Adipocyte (in vitro differentiated cells): ENCODE measurements around the gene RPS6KC1.
"Not testable (repeated sequence)": the region's sequence is repeated elsewhere in the genome, so short reads cannot be mapped to it uniquely, and the experiment has no call there.

Source experiments
- DNase-seq: peaks from one replicate; pipeline ENCODE4 v3.0.0-alpha.2; 2015; ENCODE audit warnings: low read depth
- H3K27me3 ChIP-seq: replicated peaks from 2 replicates; pipeline ENCODE4 v1.7.0; 2013; ENCODE audit warnings: mild to moderate bottlenecking, low read length, moderate library complexity; ENCODE audit not compliant: control insufficient read depth, insufficient read depth
- H3K36me3 ChIP-seq: 2 replicates; pipeline ENCODE4 v1.7.0; 2013; ENCODE audit warnings: low read length, mild to moderate bottlenecking, moderate library complexity; ENCODE audit not compliant: control insufficient read depth, insufficient read depth, severe bottlenecking
- H3K4me1 ChIP-seq: 2 replicates; pipeline ENCODE4 v1.7.0; 2013; ENCODE audit warnings: mild to moderate bottlenecking, low read length, moderate library complexity; ENCODE audit not compliant: control insufficient read depth, insufficient read depth
- H3K4me3 ChIP-seq: 2 replicates; pipeline ENCODE4 v1.7.0; 2013; ENCODE audit warnings: mild to moderate bottlenecking, low read length, moderate library complexity
- H3K9ac ChIP-seq: 2 replicates; pipeline ENCODE4 v1.7.0; 2013; ENCODE audit warnings: mild to moderate bottlenecking, low read length, moderate library complexity
- H3K9me3 ChIP-seq: 2 replicates; pipeline ENCODE4 v1.7.0; 2013; ENCODE audit warnings: mild to moderate bottlenecking, low read length, moderate library complexity; ENCODE audit not compliant: control insufficient read depth

Gene RPS6KC1

GRCh38 chr1:213160442-213160841 is 109.4 kb downstream of the RPS6KC1 start:
- not testable (repeated sequence) for H3K9me3 ChIP-seq, H3K36me3 ChIP-seq, H3K9ac ChIP-seq, H3K27me3 ChIP-seq, DNase-seq, H3K4me3 ChIP-seq
- H3K4me1 ChIP-seq = peaks cover 39% of the 10 kb centered on the region

GRCh38 chr1:213162338-213162737 is 111.3 kb downstream of the RPS6KC1 start:
- Histone ChIP-seq H3K36me3 (no peaks in the 10 kb centered on the region), H3K9ac (no peak overlapping the region), H3K4me1 (peaks cover 45% of the 10 kb centered on the region), H3K4me3 (peak overlapping the region; percentile 70), H3K9me3 (no peaks in the 10 kb centered on the region), H3K27me3 (no peaks in the 10 kb centered on the region)
- peak; percentile 13 for DNase-seq

DNA sequence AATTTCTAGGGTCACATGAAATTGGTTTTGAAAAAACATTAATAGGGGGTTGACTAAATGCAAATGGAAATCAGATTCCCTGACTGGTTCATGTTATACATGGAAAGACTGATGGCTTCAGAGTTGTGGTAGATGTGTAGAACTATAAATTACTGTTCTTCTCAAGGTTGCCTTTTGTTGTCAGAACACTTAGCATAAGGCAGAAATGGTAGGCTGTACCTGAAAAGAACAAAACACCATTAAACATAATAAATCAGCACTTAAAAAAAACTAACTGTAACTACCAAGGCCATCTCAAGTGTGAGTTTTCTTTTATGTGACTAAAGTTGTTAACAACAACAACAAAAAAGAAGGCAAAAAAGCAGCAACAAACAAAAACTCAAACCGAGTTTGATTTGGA is 111.8 kb downstream of the RPS6KC1 start:
- no peak for DNase-seq
- Histone ChIP-seq H3K9me3 (no peaks in the 10 kb centered on the region), H3K36me3 (no peaks in the 10 kb centered on the region), H3K4me1 (peaks cover 45% of the 10 kb centered on the region), H3K4me3 (peak overlapping the region; percentile 70), H3K27me3 (no peaks in the 10 kb centered on the region), H3K9ac (peak overlapping the region; percentile 54)

DNA sequence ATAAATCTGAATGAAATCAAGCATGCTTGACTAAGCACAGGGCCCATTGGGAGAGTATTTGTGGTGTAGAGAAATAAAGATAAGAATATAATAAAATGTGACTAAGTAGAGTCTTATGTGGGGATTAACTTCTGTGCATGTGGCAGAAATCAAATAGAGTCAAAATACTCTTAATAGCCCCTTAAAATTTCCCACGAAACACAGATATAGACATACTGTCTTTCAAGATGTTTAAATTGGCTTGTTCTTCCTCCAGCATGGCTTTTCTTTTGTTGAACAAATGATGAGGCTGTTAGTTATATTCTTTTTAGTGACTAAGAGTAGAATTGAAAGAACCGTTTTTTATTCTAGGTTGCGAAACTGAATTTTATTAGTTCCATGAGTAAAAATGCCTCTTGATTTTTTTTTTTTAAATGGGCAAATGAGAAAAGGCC is 112.3 kb downstream of the RPS6KC1 start:
- peaks cover 42% of the 10 kb centered on the region for H3K4me1 ChIP-seq
- H3K9me3 ChIP-seq = no peaks in the 10 kb centered on the region
- peak; percentile 13 for DNase-seq
- H3K27me3 ChIP-seq = no peaks in the 10 kb centered on the region
- H3K9ac ChIP-seq = peak overlapping the region; percentile 54
- peak overlapping the region; percentile 70 for H3K4me3 ChIP-seq
- H3K36me3 ChIP-seq = no peaks in the 10 kb centered on the region

DNA sequence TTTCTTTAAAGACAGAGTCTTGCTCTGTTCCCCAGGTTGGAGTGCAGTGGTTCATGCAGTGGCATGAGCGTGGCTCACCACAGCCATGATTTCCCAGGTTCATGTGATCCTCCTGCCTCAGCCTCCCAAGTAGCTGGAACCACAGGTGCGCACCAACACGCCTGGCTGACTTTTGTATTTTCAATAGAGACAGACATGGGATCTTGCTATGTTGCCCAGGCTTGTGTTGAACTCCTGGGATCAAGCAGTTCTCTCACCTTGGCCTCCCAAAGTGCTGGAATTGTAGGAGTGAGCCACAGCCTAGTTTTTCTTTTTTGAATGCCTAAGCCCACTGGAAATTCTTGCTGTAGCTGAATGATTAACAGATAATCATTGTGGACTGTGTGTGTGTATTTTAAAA is 113.5 kb downstream of the RPS6KC1 start:
- no peak overlapping the region for H3K4me3 ChIP-seq
- H3K36me3 ChIP-seq = no peaks in the 10 kb centered on the region
- no peaks in the 10 kb centered on the region for H3K27me3 ChIP-seq
- DNase-seq = no peak
- H3K9ac ChIP-seq = no peak overlapping the region
- no peaks in the 10 kb centered on the region for H3K9me3 ChIP-seq
- peaks cover 30% of the 10 kb centered on the region for H3K4me1 ChIP-seq

DNA sequence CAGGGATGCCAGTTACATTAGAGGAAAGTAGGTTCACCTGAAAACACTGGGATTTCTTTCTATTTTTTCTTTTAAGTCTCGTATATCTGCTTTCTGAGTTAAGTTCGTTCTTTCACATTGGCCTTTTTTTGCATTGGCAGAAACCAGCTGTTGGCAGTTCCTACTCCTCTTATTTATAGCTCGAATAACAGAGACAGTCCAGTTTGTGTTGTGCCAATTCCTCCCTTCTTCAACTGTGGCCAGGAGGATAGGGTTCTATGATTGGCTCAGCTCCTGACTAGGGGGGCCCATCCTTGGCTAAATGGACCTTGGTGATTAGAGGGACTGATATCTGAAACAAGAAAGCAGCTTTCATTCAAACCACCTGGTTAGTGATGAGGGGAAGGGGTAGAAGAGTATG is 115.8 kb downstream of the RPS6KC1 start:
- no peaks in the 10 kb centered on the region for H3K9me3 ChIP-seq
- H3K27me3 ChIP-seq = no peaks in the 10 kb centered on the region
- no peak overlapping the region for H3K9ac ChIP-seq
- no peak overlapping the region for H3K4me3 ChIP-seq
- peaks cover 28% of the 10 kb centered on the region for H3K4me1 ChIP-seq
- no peaks in the 10 kb centered on the region for H3K36me3 ChIP-seq
- no peak for DNase-seq

GRCh38 chr1:213171711-213172110 is 120.7 kb downstream of the RPS6KC1 start:
- Histone ChIP-seq H3K9me3 (no peaks in the 10 kb centered on the region), H3K9ac (no peak overlapping the region), H3K4me3 (no peak overlapping the region), H3K36me3 (peaks cover 16% of the 10 kb centered on the region), H3K4me1 (peaks cover 4% of the 10 kb centered on the region), H3K27me3 (no peaks in the 10 kb centered on the region)
- DNase-seq = no peak

DNA sequence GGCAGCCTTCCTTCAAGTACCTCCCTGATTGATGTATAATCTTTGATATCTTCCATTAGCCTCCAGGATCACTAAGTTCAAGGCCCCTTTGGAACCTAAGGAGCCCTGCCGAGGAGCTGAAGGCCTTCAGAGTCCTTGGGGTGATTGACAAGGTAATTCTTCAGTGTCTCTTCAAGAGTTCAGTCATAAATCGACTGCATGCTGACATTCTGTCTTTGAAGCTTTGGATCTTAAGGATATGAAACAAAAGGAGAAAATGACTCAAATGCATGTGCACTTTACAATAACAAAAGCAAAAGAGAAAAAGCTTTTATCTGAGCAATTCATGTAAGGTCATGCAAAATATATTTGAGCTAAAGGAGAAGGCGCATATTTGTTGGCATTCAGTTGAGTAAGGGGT is 125.3 kb downstream of the RPS6KC1 start:
- no peaks in the 10 kb centered on the region for H3K27me3 ChIP-seq
- peaks cover 3% of the 10 kb centered on the region for H3K4me1 ChIP-seq
- H3K4me3 ChIP-seq = no peak overlapping the region
- DNase-seq = no peak
- H3K9me3 ChIP-seq = no peaks in the 10 kb centered on the region
- H3K9ac ChIP-seq = no peak overlapping the region
- peaks cover 21% of the 10 kb centered on the region for H3K36me3 ChIP-seq

DNA sequence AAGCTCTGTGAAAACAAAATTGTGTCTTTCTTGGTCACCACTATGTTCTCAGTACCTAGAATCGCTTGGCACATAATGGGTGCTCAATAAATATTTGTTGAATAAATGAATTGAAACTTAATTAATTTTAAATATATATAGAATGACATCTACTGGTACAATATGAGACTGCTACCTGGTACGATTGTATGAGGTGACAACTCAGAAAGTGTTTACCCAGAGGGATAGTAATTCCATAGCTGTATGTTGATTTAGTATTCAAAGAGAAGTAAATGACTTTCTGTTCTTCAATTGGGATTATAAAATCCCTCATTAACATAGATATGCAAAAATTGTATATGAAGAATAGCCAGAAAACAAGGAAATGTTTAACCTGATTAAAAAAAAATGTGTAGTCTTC is 128.7 kb downstream of the RPS6KC1 start:
- no peak overlapping the region for H3K9ac ChIP-seq
- H3K36me3 ChIP-seq = peaks cover 16% of the 10 kb centered on the region
- no peak overlapping the region for H3K4me3 ChIP-seq
- no peaks in the 10 kb centered on the region for H3K9me3 ChIP-seq
- no peak for DNase-seq
- no peaks in the 10 kb centered on the region for H3K27me3 ChIP-seq
- peaks cover 3% of the 10 kb centered on the region for H3K4me1 ChIP-seq

DNA sequence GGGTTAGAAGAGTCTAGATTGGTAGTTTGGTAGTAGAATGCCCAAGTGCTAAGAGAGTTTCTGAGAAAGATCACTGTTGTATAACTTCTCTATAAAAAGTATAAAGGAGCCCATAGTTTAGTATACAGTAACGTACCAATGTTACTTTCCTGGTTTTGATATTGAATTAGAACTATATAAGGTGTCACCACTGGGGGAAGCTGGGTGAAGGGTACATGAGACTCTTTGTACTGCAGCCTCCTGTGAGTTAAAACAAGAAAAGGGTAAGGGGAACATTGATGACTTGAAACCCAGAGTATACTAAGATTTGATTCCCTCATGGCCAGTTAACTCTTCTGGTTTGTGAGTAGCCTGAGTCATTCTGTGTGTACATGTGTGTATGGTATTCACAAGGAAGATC is 129.8 kb downstream of the RPS6KC1 start:
- DNase-seq = no peak
- Histone ChIP-seq H3K4me3 (no peak overlapping the region), H3K36me3 (peaks cover 16% of the 10 kb centered on the region), H3K27me3 (no peaks in the 10 kb centered on the region), H3K9me3 (peaks cover 3% of the 10 kb centered on the region), H3K4me1 (peaks cover 3% of the 10 kb centered on the region), H3K9ac (no peak overlapping the region)

DNA sequence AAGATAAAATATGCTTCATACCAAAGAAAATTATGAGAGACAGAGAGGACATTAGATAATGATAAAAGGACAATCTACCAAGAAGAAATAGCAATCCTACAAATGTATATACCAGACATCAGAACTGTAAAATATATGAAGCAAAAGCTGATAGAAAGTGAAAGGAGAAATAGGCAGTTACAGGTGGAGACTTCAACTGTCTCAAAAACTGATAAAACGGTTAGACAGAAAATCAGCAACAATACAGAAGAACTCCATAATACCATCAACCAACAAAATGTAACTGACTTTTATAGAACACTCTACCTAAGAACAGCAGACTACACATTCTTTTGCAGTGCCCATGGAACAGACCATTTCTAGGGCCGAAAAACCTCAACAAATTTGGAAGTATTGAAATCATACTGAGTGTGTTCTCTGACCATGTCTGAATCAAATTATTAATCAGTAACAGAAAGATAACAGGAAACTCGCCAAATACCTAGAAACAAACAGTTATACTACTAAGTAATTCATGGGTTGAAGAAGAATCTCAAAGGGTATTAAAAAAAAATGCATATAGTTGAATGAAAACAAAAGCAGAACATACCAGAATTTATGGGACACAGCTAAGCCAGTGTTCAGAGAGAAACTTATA is 132.1 kb downstream of the RPS6KC1 start:
- H3K36me3 ChIP-seq = peaks cover 5% of the 10 kb centered on the region
- H3K9me3 ChIP-seq = peaks cover 15% of the 10 kb centered on the region
- no peaks in the 10 kb centered on the region for H3K27me3 ChIP-seq
- no peak overlapping the region for H3K4me3 ChIP-seq
- peaks cover 3% of the 10 kb centered on the region for H3K4me1 ChIP-seq
- no peak for DNase-seq
- no peak overlapping the region for H3K9ac ChIP-seq

DNA sequence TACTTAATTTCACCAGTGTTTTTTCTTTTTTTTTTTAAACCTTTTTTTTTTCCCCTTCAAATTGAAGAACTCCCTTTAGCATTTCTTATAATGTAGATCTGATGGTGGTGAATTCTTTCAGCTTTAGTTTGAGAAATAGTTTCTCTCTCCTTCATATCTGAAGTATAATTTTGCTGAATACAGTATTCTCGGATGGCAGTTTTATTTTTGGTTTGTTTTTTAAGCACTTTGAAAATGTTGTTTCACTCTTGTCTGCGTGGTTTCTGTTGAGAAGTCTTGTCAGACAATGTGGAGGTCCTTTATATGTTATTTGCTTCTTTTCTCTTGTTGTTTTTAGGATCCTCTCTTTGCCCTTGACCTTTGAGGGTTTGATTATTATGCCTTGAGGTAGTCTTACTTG is 135.1 kb downstream of the RPS6KC1 start:
- DNase-seq = no peak
- Histone ChIP-seq H3K9me3 (peaks cover 19% of the 10 kb centered on the region), H3K4me1 (no peaks in the 10 kb centered on the region), H3K36me3 (peaks cover 5% of the 10 kb centered on the region), H3K9ac (no peak overlapping the region), H3K4me3 (no peak overlapping the region), H3K27me3 (no peaks in the 10 kb centered on the region)
